SJSA1 (cell line): ENCODE results near the gene OR5A1. TPM values are rescaled to one million over a fixed set of nuclear protein-coding genes. Genes with fewer than 3 reads are reported as not detected.

Source experiments
- DNase-seq, 2 experiments: peaks; one replicate each; pipeline ENCODE4 v3.0.0-alpha.2; 2015 to 2020; ENCODE audit warnings: low spot score in 2 of 2, low read depth in 1 of 2
- H3K27ac ChIP-seq: fragments of 250-450 bp; sonication (Bioruptor Pico); 2 replicates; pipeline ENCODE4 v1.5.1; 2020; ENCODE audit warnings: mild to moderate bottlenecking, moderate library complexity
- H3K27me3 ChIP-seq: fragments of 250-450 bp; sonication (Bioruptor Pico); replicated peaks from 2 replicates; pipeline ENCODE4 v1.5.1; 2020; ENCODE audit warnings: mild to moderate bottlenecking, moderate library complexity
- H3K36me3 ChIP-seq: fragments of 250-450 bp; sonication (Bioruptor Pico); 2 replicates; pipeline ENCODE4 v1.5.1; 2020; ENCODE audit warnings: mild to moderate bottlenecking
- H3K4me1 ChIP-seq: fragments of 250-450 bp; sonication (Bioruptor Pico); replicated peaks from 2 replicates; pipeline ENCODE4 v1.6.1; 2021; ENCODE audit warnings: mild to moderate bottlenecking
- H3K4me3 ChIP-seq: fragments of 250-450 bp; sonication (Bioruptor Pico); 2 replicates; pipeline ENCODE4 v1.5.1; 2020; ENCODE audit warnings: mild to moderate bottlenecking
- H3K9me3 ChIP-seq: fragments of 250-450 bp; sonication (Bioruptor Pico); replicated peaks from 2 replicates; pipeline ENCODE4 v1.5.1; 2020; ENCODE audit warnings: mild to moderate bottlenecking
- total RNA-seq: library from RNA; depleted of rRNA; stranded (reverse); fragments of >200 nt; shearing (Covaris generic); gene quantifications from 2 replicates; pipeline ENCODE4 v1.2.3, GENCODE V29; 2014; rRNA removed

Gene OR5A1
- total RNA-seq = not detected in 2 replicates

DNA sequence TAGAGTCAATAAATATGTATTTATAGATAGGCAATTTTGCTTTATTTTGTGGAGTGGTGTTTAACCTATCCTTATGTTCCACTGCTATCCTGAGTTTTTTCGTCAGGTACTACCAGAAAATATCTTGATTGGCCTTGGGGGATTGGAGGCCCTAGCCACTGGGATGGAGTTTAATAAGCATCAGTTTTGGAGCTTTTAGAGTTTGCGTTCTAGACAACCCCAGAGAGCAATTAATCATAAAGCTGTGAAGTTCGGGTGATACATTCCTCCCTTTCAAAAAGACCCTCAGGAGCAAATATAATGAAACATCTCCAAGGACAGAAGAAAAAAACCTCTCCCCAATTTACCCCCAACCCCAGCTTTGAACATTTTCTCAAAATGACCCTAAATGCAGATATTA, at the start of gene OR5A1:
Gene OR5A1 (plus strand): TSS at position 301 of the 400 bp plus-strand sequence. CDS start 6,700 bp downstream, outside the sequence.
- Histone ChIP-seq H3K27ac (no peak within 1 kb of the TSS), H3K9me3 (no peaks in the 10 kb centered on the region), H3K4me1 (no peaks in the 10 kb centered on the region), H3K27me3 (0 out of 2 replicates have a peak, but pooled peaks cover 4% of the 10 kb centered on the region), H3K4me3 (no peak within 1 kb of the TSS), H3K36me3 (no peaks in the 10 kb centered on the region)
- DNase-seq = no peak

GRCh38 chr11:59394186-59394585, 42.1 kb upstream of the OR5A1 start:
- Histone ChIP-seq H3K4me3 (no peak overlapping the region), H3K4me1 (no peaks in the 10 kb centered on the region)
- DNase-seq = no peak

DNA sequence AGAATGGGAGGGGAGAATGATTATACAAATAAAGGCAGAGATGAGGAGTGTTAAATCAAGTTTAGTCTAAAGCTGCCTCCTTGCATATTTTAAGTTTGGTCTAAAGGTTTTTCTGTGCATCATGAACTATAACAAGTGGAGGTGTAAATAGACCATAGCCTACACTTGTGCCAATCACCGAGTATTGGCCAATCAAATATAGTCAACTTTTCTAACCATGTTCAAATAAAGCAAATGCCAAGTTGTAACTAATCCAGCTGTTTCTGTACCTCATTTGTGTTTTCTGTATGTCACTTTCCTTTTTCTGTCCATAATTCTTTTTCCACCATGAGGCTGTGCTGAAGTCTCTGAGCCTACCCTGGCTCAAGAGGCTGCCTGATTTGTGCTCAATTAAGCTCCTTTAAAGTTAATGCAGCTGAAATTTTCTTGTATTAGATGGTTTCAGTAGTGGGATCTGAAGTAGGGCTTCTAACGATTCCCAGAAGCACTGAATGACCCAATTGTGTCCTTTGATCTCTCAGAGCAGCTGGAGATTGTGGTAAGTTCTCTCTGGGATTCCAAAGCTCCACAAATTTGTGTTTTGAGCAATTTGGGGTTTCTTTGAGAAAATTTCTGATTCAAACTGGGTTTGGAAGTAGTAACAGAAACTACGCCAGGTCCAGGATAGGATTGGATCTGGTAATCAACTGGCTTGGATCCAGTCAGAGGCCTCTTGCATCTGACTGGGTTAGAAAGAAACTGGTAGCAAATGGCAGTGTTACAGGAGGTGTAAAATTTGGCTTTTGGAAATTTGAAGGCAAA, 35.6 kb upstream of the OR5A1 start:
- peaks cover 7% of the 10 kb centered on the region; the same call in 1 of the 2 replicates for H3K9me3 ChIP-seq
- no peaks in the 10 kb centered on the region; the same call in 1 of the 2 replicates for H3K27me3 ChIP-seq
- no peak overlapping the region for H3K4me3 ChIP-seq
- H3K27ac ChIP-seq = no peak overlapping the region
- DNase-seq = no peak
- no peaks in the 10 kb centered on the region for H3K36me3 ChIP-seq
- no peaks in the 10 kb centered on the region for H3K4me1 ChIP-seq

More at GRCh38 chr11:59394186-59394585, 42.1 kb upstream of the OR5A1 start:
- Histone ChIP-seq H3K27me3 (no peaks in the 10 kb centered on the region; the same call in 1 of the 2 replicates), H3K36me3 (no peaks in the 10 kb centered on the region), H3K9me3 (no peaks in the 10 kb centered on the region), H3K27ac (no peak overlapping the region)

DNA sequence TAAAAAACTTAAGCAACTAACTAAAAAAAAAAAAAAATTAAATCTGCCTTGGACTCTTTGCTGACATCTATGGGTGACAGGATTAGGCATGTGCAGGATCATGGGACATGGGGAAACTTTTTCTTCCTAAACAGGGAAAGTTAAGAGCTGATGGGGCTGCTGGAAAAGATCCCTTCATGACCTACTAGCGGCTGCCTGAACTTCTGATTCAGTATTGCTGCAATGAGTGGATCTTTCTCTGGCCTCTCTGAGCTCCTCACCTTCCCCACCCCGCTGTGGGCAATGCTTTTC, 35.1 kb upstream of the OR5A1 start:
- no peak overlapping the region for H3K27ac ChIP-seq
- H3K9me3 ChIP-seq = peaks cover 7% of the 10 kb centered on the region; the same call in 1 of the 2 replicates
- H3K4me1 ChIP-seq = no peaks in the 10 kb centered on the region
- H3K36me3 ChIP-seq = no peaks in the 10 kb centered on the region
- H3K27me3 ChIP-seq = no peaks in the 10 kb centered on the region; the same call in 1 of the 2 replicates
- DNase-seq = no peak
- H3K4me3 ChIP-seq = no peak overlapping the region

GRCh38 chr11:59403546-59403945, 32.7 kb upstream of the OR5A1 start:
- no peak for DNase-seq
- H3K4me1 ChIP-seq = no peaks in the 10 kb centered on the region
- no peak overlapping the region for H3K4me3 ChIP-seq
- no peaks in the 10 kb centered on the region for H3K27me3 ChIP-seq
- H3K36me3 ChIP-seq = no peaks in the 10 kb centered on the region
- H3K9me3 ChIP-seq = peaks cover 7% of the 10 kb centered on the region; the same call in 1 of the 2 replicates
- H3K27ac ChIP-seq = no peak overlapping the region

- no peak overlapping the region for H3K4me3 ChIP-seq
- no peak for DNase-seq
- H3K36me3 ChIP-seq = no peaks in the 10 kb centered on the region
- no peaks in the 10 kb centered on the region for H3K4me1 ChIP-seq
- H3K9me3 ChIP-seq = peaks cover 11% of the 10 kb centered on the region
- no peak overlapping the region for H3K27ac ChIP-seq
- H3K27me3 ChIP-seq = 0 out of 2 replicates have a peak, but pooled peaks cover 6% of the 10 kb centered on the region
Measured at GRCh38 chr11:59413646-59414045, 22.6 kb upstream of the OR5A1 start.

GRCh38 chr11:59415111-59415510, 21.2 kb upstream of the OR5A1 start:
- DNase-seq = no peak
- Histone ChIP-seq H3K4me3 (no peak overlapping the region), H3K27me3 (0 out of 2 replicates have a peak, but pooled peaks cover 6% of the 10 kb centered on the region), H3K9me3 (peaks cover 4% of the 10 kb centered on the region; the same call in 1 of the 2 replicates), H3K36me3 (no peaks in the 10 kb centered on the region), H3K4me1 (no peaks in the 10 kb centered on the region), H3K27ac (no peak overlapping the region)

GRCh38 chr11:59416613-59417012, 19.7 kb upstream of the OR5A1 start:
- no peaks in the 10 kb centered on the region for H3K9me3 ChIP-seq
- DNase-seq = no peak
- H3K4me3 ChIP-seq = no peak overlapping the region
- 0 out of 2 replicates have a peak, but pooled peaks cover 6% of the 10 kb centered on the region for H3K27me3 ChIP-seq
- H3K27ac ChIP-seq = no peak overlapping the region
- H3K4me1 ChIP-seq = no peaks in the 10 kb centered on the region
- H3K36me3 ChIP-seq = no peaks in the 10 kb centered on the region

DNA sequence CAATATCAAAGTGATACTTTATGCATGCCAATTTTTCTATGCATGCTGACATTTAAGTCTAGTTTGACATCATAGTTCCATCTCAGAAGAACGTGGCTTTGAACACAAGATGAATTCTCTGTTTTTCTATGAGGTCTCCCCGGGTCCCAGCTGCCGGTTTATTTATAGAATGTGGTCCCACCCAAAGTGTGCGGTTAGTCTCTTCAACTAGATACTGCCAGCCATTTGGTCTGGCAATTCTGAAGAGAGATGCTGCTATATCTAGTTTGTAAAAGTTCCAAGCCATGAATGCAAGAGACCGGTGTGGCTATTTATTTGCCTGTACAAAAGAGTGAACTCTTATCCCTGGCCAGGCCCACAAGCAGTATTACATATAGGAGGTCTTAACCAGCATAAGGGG, 19.2 kb upstream of the OR5A1 start:
- no peak overlapping the region for H3K27ac ChIP-seq
- no peak for DNase-seq

DNA sequence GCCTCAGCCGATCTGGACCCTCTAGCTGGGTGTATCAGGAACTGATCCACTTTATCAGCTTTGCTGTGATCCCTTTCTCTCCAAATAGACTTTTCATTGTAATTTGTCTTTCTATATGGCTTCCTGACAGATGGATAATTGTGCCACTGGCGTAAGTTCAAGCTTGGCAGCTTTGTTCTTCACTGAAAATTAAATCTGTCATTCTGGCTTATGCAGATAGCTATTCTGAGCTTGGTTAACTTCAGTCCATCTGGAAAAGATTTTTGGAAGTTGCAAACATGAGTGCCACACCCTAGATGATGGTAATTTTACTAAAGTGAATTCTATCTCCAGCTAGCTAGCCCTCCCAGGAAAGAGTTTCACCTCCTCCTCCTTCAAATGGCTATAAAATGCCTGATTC, 18.1 kb upstream of the OR5A1 start:
- no peak overlapping the region for H3K4me3 ChIP-seq
- H3K27ac ChIP-seq = no peak overlapping the region
- DNase-seq = no peak
- H3K27me3 ChIP-seq = 0 out of 2 replicates have a peak, but pooled peaks cover 6% of the 10 kb centered on the region
- no peaks in the 10 kb centered on the region for H3K4me1 ChIP-seq
- no peaks in the 10 kb centered on the region for H3K36me3 ChIP-seq
- H3K9me3 ChIP-seq = no peaks in the 10 kb centered on the region

More for the DNA sequence above, 19.2 kb upstream of the OR5A1 start:
- Histone ChIP-seq H3K4me1 (no peaks in the 10 kb centered on the region), H3K27me3 (0 out of 2 replicates have a peak, but pooled peaks cover 6% of the 10 kb centered on the region), H3K9me3 (no peaks in the 10 kb centered on the region), H3K36me3 (no peaks in the 10 kb centered on the region), H3K4me3 (no peak overlapping the region)

- H3K27ac ChIP-seq = no peak overlapping the region
- no peak for DNase-seq
- no peaks in the 10 kb centered on the region for H3K9me3 ChIP-seq
- H3K4me1 ChIP-seq = no peaks in the 10 kb centered on the region
- peaks cover 3% of the 10 kb centered on the region; the same call in 1 of the 2 replicates for H3K27me3 ChIP-seq
- no peaks in the 10 kb centered on the region for H3K36me3 ChIP-seq
- no peak overlapping the region for H3K4me3 ChIP-seq
Measured at GRCh38 chr11:59423835-59424234, 12.4 kb upstream of the OR5A1 start.

DNA sequence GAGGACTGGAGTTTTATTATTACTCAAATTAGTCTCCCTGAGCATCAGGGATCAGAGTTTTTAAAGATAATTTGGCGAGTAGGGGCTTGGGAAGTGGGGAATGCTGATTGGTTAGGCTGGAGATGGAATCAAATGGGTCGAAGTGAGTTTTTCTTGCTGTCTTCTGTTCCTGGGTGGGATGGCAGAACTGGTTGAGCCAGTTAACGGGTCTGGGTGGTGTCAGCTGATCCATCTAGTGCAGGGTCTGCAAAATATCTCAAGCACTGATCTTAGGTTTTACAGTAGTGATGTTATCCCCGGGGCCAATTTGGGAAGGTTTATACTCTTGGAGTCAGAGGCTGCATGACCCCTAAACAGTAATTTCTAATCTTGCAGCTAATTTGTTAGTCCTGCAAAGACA, 11.1 kb upstream of the OR5A1 start:
- no peaks in the 10 kb centered on the region for H3K9me3 ChIP-seq
- no peak overlapping the region for H3K4me3 ChIP-seq
- H3K4me1 ChIP-seq = no peaks in the 10 kb centered on the region
- peaks cover 3% of the 10 kb centered on the region for H3K27me3 ChIP-seq
- no peaks in the 10 kb centered on the region for H3K36me3 ChIP-seq
- H3K27ac ChIP-seq = no peak overlapping the region
- no peak for DNase-seq

DNA sequence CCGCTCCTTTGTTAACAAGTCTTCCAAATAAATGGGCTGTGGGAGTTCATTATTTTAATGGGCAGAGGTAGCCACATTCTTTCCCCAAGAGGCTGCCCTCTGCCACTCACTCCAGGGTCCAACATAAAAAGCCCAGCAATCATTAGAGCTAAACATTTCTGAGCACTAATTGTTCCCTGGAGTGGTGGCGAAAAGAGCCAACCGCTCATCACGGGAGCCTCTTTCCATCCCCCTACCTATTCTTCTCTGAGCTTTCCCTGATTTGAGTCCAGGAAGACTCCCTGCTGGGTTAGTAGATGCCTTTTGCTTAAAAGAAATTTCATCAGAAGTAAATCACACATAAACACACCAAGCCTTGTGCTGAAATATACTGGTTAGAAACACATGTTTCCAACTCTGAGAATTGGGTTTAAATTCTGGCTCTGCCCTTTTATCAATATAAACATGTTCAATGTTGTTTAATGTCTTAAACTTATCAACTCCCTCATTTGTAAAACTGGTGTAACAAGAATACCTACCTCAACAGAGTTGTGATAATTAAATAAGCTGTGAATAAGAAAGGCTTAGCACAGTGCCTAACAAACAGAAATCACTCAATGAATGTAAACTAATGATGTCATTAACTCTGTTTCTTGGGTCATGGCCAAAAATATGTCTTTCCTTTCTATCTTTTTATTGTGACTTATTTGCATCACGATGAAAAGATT, 9.8 kb upstream of the OR5A1 start, which contains the start of gene OR5A2:
Gene OR5A2 (minus strand): TSS at position 53 of the 707 bp plus-strand sequence. CDS start 3,460 bp downstream, outside the sequence.
- Histone ChIP-seq H3K4me3 (no peak within 1 kb of the TSS), H3K27ac (no peak within 1 kb of the TSS), H3K4me1 (no peaks in the 10 kb centered on the region), H3K9me3 (no peaks in the 10 kb centered on the region), H3K27me3 (peaks cover 3% of the 10 kb centered on the region), H3K36me3 (no peaks in the 10 kb centered on the region)
- no peak for DNase-seq

DNA sequence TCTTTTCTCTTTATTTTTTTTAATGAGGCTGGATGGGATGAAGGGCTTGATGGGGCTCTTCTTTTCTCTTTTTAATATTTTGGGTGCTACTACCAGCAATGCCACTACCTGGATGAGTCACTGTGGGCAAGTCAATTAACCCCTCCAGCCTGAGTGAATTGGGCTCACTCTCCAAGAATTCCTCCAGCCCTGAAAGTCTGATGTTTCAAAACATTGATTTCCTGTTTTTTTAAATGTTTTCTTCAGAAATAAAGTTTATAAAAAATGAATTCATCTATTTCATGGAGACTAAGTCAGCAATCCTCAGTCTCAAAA, 9.2 kb upstream of the OR5A1 start:
- Histone ChIP-seq H3K4me3 (no peak overlapping the region), H3K4me1 (no peaks in the 10 kb centered on the region), H3K27me3 (peaks cover 3% of the 10 kb centered on the region), H3K36me3 (no peaks in the 10 kb centered on the region), H3K27ac (no peak overlapping the region), H3K9me3 (no peaks in the 10 kb centered on the region)
- DNase-seq = no peak
